Measurements from ENCODE around the gene C11orf65.

DNA sequence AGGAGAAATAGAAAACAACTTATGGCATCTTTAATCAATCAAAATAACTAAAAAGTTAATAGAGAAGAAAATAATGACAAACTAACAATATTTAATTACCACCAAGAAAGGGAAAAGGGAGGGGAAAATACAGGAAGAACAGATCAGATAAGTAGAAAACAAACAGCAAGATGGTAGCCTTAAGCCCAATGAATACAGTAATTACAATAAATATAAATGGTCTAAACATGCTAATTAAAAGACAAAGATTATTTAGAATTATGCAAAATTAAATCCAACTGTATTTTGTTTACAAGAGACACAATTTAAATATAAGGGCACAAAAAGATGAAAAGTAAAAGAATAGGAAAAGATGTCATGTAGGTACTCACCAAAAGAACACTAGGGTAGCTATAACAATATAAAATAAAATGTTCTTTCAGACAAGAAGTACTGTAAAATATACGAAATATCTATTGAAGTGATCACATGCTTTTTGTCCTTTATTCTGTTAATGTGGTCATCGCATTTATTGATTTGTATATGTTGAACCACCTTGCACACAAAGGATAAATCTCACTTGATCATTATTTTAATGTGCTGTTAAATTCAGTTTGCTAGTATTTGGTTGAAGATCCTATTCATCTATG is 14.0 kb downstream of the C11orf65 start:
- TF ChIP-seq, protein P1, sequence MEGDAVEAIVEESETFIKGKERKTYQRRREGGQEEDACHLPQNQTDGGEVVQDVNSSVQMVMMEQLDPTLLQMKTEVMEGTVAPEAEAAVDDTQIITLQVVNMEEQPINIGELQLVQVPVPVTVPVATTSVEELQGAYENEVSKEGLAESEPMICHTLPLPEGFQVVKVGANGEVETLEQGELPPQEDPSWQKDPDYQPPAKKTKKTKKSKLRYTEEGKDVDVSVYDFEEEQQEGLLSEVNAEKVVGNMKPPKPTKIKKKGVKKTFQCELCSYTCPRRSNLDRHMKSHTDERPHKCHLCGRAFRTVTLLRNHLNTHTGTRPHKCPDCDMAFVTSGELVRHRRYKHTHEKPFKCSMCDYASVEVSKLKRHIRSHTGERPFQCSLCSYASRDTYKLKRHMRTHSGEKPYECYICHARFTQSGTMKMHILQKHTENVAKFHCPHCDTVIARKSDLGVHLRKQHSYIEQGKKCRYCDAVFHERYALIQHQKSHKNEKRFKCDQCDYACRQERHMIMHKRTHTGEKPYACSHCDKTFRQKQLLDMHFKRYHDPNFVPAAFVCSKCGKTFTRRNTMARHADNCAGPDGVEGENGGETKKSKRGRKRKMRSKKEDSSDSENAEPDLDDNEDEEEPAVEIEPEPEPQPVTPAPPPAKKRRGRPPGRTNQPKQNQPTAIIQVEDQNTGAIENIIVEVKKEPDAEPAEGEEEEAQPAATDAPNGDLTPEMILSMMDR (IDR thresholded peaks at IDR 0.05): no peak
- TF ChIP-seq POLR2A (IDR thresholded peaks at IDR 0.05): no peak

Measured in uterus (tissue), 2 donors.